Endodermal cell (in vitro differentiated cells): ENCODE measurements around the gene WDR38. TPM values are rescaled to one million over a fixed set of nuclear protein-coding genes. Genes with fewer than 3 reads are reported as not detected.

Experiments used
- DNase-seq: peaks from one replicate; pipeline ENCODE4 v3.0.0-alpha.2; 2017
- H3K27ac ChIP-seq: 2 replicates; pipeline ENCODE4 v1.5.1; 2013; ENCODE audit warnings: mild to moderate bottlenecking, low read depth, low read length, moderate library complexity
- H3K27me3 ChIP-seq: 2 replicates; pipeline ENCODE4 v1.6.1; 2013; ENCODE audit warnings: mild to moderate bottlenecking, low read length, moderate library complexity; ENCODE audit not compliant: insufficient read depth, control insufficient read depth, poor library complexity, severe bottlenecking
- H3K36me3 ChIP-seq: 2 replicates; pipeline ENCODE4 v1.7.0; 2013; ENCODE audit warnings: mild to moderate bottlenecking, low read length, moderate library complexity; ENCODE audit not compliant: control insufficient read depth, insufficient read depth
- H3K4me1 ChIP-seq: one replicate; pipeline ENCODE4 v1.7.0; 2013; ENCODE audit warnings: low read length; ENCODE audit not compliant: control insufficient read depth, insufficient read depth
- H3K4me3 ChIP-seq: 2 replicates; pipeline ENCODE4 v1.5.1; 2013; ENCODE audit warnings: mild to moderate bottlenecking, low read length, moderate library complexity
- H3K9ac ChIP-seq: 2 replicates; pipeline ENCODE4 v1.6.1; 2013; ENCODE audit warnings: mild to moderate bottlenecking, low read length, moderate library complexity; ENCODE audit not compliant: poor library complexity, severe bottlenecking; ENCODE audit errors: extremely low read depth
- H3K9me3 ChIP-seq: 2 replicates; pipeline ENCODE4 v1.6.1; 2013; ENCODE audit warnings: mild to moderate bottlenecking, low read length, moderate library complexity; ENCODE audit not compliant: control insufficient read depth
- H3K27ac Mint-ChIP-seq: 2 replicates; pipeline ENCODE4 v1.8.0; 2020; ENCODE audit warnings: mixed read lengths
- H3K27me3 Mint-ChIP-seq: 2 replicates; pipeline ENCODE4 v1.8.0; 2021; ENCODE audit warnings: mild to moderate bottlenecking, mixed read lengths; ENCODE audit not compliant: insufficient read depth
- H3K36me3 Mint-ChIP-seq: 2 replicates; pipeline ENCODE4 v1.8.0; 2020; ENCODE audit warnings: low read depth, mixed read lengths
- H3K4me1 Mint-ChIP-seq: 2 replicates; pipeline ENCODE4 v1.8.0; 2020; ENCODE audit warnings: mixed read lengths
- H3K4me3 Mint-ChIP-seq: 2 replicates; pipeline ENCODE4 v1.8.0; 2020; ENCODE audit warnings: mild to moderate bottlenecking, moderate library complexity, mixed read lengths
- H3K9me3 Mint-ChIP-seq: 2 replicates; pipeline ENCODE4 v1.8.0; 2020; ENCODE audit warnings: mild to moderate bottlenecking, mixed read lengths
- WGBS, 2 experiments: methylation state at CpG; one replicate each; pipeline versions ENCODE4 v1.1.5 to v1.1.7; 2013; ENCODE audit warnings: missing lambda C conversion rate in 2 of 2, mixed read lengths in 1 of 2; ENCODE audit not compliant: insufficient coverage in 1 of 2, insufficient read length in 1 of 2; 5-methylcytosine and 5-hydroxymethylcytosine counted together
- total RNA-seq, 2 donors: library from RNA; stranded (reverse); fragmentation: NEBNext Ultra II Directional in 1 of 2; extraction: Animal tissue kit (Norgen Biotek cat#: 25700) in 1 of 2; gene quantifications; 2 replicates in 1 of 2; 3 replicates in 1 of 2; pipeline ENCODE4 v1.2.1, GENCODE V29; 2021
- TF ChIP-seq, protein P1 (sequence below): fragments of 200-600 bp; sonication (generic); conservative IDR thresholded peaks from 2 replicates; pipeline ENCODE4 v1.5.0; 2021; ENCODE audit warnings: antibody characterized with exemption, mild to moderate bottlenecking

The WDR38 gene
- total RNA-seq, 2 donors from 2014 or later: not detected

DNA sequence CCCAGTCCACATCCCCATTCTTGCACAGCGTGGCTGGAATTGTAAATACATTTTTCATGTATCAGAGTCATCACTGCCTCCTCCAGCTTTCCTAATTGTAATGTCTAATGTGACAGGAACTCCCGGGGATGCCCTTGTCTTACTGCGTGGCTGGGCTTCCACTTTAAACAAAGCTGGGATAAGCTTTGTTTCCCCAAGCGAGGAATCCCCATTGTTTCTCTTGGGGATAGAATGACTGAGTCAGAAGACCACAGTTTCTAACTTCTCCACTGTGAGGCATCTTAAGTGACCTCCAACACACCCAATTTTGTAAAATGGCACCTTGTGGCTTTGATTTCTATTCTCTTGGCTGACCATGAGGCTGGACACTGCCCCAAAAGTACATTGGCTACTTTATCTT is 31.1 kb downstream of the WDR38 start:
- Histone ChIP-seq H3K4me1 (peaks cover 2% of the 10 kb centered on the region), H3K4me3 (no peak overlapping the region), H3K9me3 (no peaks in the 10 kb centered on the region), H3K27ac (no peak overlapping the region), H3K9ac (no peak overlapping the region), H3K27me3 (no peaks in the 10 kb centered on the region), H3K36me3 (peaks cover 11% of the 10 kb centered on the region)
- 56 to 57% methylated on average over 3 to 4 of the region's 4 CpGs for WGBS, 2 experiments
- H3K27me3 Mint-ChIP-seq: no peaks in the 10 kb centered on the region
- H3K4me1 Mint-ChIP-seq: peaks cover 7% of the 10 kb centered on the region
- no peak for DNase-seq
- no peak overlapping the region for H3K4me3 Mint-ChIP-seq
- peaks cover 23% of the 10 kb centered on the region for H3K36me3 Mint-ChIP-seq
- TF ChIP-seq, protein P1, sequence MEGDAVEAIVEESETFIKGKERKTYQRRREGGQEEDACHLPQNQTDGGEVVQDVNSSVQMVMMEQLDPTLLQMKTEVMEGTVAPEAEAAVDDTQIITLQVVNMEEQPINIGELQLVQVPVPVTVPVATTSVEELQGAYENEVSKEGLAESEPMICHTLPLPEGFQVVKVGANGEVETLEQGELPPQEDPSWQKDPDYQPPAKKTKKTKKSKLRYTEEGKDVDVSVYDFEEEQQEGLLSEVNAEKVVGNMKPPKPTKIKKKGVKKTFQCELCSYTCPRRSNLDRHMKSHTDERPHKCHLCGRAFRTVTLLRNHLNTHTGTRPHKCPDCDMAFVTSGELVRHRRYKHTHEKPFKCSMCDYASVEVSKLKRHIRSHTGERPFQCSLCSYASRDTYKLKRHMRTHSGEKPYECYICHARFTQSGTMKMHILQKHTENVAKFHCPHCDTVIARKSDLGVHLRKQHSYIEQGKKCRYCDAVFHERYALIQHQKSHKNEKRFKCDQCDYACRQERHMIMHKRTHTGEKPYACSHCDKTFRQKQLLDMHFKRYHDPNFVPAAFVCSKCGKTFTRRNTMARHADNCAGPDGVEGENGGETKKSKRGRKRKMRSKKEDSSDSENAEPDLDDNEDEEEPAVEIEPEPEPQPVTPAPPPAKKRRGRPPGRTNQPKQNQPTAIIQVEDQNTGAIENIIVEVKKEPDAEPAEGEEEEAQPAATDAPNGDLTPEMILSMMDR: no peak
- H3K9me3 Mint-ChIP-seq: no peaks in the 10 kb centered on the region
- peak overlapping the region; percentile 13 for H3K27ac Mint-ChIP-seq

DNA sequence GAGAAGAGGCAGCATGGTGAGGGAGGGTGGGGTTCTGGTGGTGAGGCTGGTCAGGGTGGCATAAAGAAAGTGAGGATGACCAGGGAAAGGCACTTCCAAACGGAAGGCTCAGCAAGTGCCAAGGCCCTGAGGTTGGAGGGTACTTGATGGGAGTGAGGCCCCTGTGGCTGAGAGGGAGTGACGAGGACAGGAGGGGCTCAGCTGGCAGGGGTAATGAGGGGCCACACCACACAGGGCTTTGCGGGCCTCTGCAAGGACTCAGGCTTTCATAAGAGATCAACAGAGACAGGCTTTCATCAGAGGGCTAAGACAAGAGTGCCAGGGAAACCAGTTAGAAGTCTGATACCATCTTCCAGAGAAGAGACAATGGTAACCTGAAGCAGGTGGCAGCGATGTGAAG is 32.3 kb downstream of the WDR38 start:
- Mint-ChIP-seq H3K4me3 (no peak overlapping the region), H3K27me3 (no peaks in the 10 kb centered on the region), H3K4me1 (peaks cover 6% of the 10 kb centered on the region), H3K27ac (peak overlapping the region; percentile 64), H3K9me3 (no peaks in the 10 kb centered on the region), H3K36me3 (peaks cover 33% of the 10 kb centered on the region)
- Histone ChIP-seq H3K9me3 (no peaks in the 10 kb centered on the region), H3K27me3 (no peaks in the 10 kb centered on the region), H3K4me3 (no peak overlapping the region), H3K9ac (no peak overlapping the region), H3K27ac (no peak overlapping the region), H3K4me1 (peaks cover 2% of the 10 kb centered on the region), H3K36me3 (peaks cover 5% of the 10 kb centered on the region)
- WGBS, 2 experiments: 94 to 96% methylated on average over 2 to 4 of the region's 4 CpGs
- no peak for DNase-seq
- TF ChIP-seq, protein P1: no peak

DNA sequence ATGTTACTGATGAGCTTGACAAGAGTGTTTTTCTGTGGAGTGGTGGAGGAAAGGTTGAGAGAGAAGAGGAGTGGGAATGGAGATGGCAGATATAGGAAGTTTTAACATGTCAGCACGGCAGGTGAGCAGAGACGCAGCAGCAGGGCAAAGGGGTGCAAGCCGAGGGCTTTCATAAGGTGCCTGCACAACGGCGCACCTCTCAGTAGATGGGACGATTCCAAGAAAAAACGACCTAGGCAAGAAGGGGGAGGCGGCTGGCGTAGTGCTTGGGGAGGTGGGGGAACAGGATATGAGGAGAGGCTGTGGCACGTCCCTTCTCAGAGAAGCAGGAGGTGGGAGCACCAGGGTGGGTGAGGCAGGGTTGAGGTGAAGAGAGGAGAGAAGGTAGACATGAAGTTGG is 33.2 kb downstream of the WDR38 start:
- peaks cover 41% of the 10 kb centered on the region for H3K36me3 Mint-ChIP-seq
- H3K27me3 Mint-ChIP-seq: no peaks in the 10 kb centered on the region
- Histone ChIP-seq H3K9ac (no peak overlapping the region), H3K27me3 (no peaks in the 10 kb centered on the region), H3K9me3 (no peaks in the 10 kb centered on the region), H3K4me3 (no peak overlapping the region), H3K27ac (no peak overlapping the region), H3K4me1 (peaks cover 2% of the 10 kb centered on the region), H3K36me3 (peaks cover 10% of the 10 kb centered on the region)
- no peaks in the 10 kb centered on the region for H3K9me3 Mint-ChIP-seq
- H3K27ac Mint-ChIP-seq: no peak overlapping the region
- no peak overlapping the region for H3K4me3 Mint-ChIP-seq
- TF ChIP-seq, protein P1: no peak
- 88 to 89% methylated on average over 10 of the region's 10 CpGs for WGBS, 2 experiments
- DNase-seq: no peak
- peaks cover 6% of the 10 kb centered on the region for H3K4me1 Mint-ChIP-seq
